ENCODE results near the gene CMTM1.
A peak's percentile ranks its signal among the peaks of the same experiment; 100 is the strongest.
"Not testable (repeated sequence)": the region's sequence is repeated elsewhere in the genome, so short reads cannot be mapped to it uniquely, and the experiment has no call there.

The CMTM1 gene

GRCh38 chr16:66619534-66620428, 53.5 kb downstream of the CMTM1 start:
- Histone ChIP-seq H3K4me3 (ENCODE audit: low read depth, low read length) (no peak overlapping the region), H3K27me3 (replicated peaks) (no peaks in the 10 kb centered on the region), H3K36me3 (replicated peaks) (no peaks in the 10 kb centered on the region), H3K27ac (peak overlapping the region; percentile 90)
- in situ Hi-C loops (cut with HindIII; ENCODE audit: low pct_ligation_motif_present, low sequenced_read_pairs), result no loop called here
- TF ChIP-seq, protein P1, sequence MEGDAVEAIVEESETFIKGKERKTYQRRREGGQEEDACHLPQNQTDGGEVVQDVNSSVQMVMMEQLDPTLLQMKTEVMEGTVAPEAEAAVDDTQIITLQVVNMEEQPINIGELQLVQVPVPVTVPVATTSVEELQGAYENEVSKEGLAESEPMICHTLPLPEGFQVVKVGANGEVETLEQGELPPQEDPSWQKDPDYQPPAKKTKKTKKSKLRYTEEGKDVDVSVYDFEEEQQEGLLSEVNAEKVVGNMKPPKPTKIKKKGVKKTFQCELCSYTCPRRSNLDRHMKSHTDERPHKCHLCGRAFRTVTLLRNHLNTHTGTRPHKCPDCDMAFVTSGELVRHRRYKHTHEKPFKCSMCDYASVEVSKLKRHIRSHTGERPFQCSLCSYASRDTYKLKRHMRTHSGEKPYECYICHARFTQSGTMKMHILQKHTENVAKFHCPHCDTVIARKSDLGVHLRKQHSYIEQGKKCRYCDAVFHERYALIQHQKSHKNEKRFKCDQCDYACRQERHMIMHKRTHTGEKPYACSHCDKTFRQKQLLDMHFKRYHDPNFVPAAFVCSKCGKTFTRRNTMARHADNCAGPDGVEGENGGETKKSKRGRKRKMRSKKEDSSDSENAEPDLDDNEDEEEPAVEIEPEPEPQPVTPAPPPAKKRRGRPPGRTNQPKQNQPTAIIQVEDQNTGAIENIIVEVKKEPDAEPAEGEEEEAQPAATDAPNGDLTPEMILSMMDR (IDR thresholded peaks at IDR 0.05; ENCODE audit: low read depth, low read length, missing control alignments), result no peak
- peak; percentile 60 for DNase-seq

GRCh38 chr16:66620429-66620795, 54.2 kb downstream of the CMTM1 start:
- in situ Hi-C loops (cut with HindIII; ENCODE audit: low pct_ligation_motif_present, low sequenced_read_pairs), result no loop called here
- TF ChIP-seq, protein P1 (IDR thresholded peaks at IDR 0.05; ENCODE audit: low read depth, low read length, missing control alignments), result no peak
- H3K36me3 ChIP-seq (replicated peaks), result no peaks in the 10 kb centered on the region
- H3K4me3 ChIP-seq (ENCODE audit: low read depth, low read length), result no peak overlapping the region
- H3K27ac ChIP-seq, result no peak overlapping the region
- no peak for DNase-seq
- no peaks in the 10 kb centered on the region for H3K27me3 ChIP-seq (replicated peaks)

- Histone ChIP-seq H3K4me3 (ENCODE audit: low read depth, low read length) (no peak overlapping the region), H3K27ac (no peak overlapping the region), H3K36me3 (replicated peaks) (no peaks in the 10 kb centered on the region), H3K27me3 (replicated peaks) (no peaks in the 10 kb centered on the region)
- no peak for DNase-seq
- in situ Hi-C loops (cut with HindIII; ENCODE audit: low pct_ligation_motif_present, low sequenced_read_pairs), result no loop called here
- TF ChIP-seq, protein P1 (IDR thresholded peaks at IDR 0.05; ENCODE audit: low read depth, low read length, missing control alignments), result no peak
Observed at GRCh38 chr16:66621973-66622372, 55.7 kb downstream of the CMTM1 start.

- H3K4me3 ChIP-seq (ENCODE audit: low read depth, low read length), result no peak overlapping the region
- in situ Hi-C loops (cut with HindIII; ENCODE audit: low pct_ligation_motif_present, low sequenced_read_pairs), result no loop called here
Observed at GRCh38 chr16:66622863-66623262, 56.6 kb downstream of the CMTM1 start.

DNA sequence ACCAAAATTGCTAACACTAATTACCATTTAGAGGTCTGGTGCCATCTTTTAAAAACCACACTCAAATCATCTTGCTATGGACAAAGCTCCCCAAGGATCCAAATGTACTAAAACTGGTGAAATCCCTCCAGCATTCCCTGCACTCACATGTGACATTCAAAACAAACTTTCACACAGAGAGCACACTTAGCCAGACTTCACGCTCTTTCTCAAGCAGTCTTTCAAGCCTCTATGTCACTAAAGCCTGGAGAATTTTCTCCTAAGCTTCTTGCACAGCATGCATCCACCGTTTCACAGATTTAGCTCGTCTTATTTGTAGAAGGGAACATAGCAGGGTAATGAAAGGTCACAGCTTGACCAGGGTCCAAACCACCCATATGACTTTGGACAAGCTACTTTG, 57.5 kb downstream of the CMTM1 start:
- TF ChIP-seq, protein P1 (IDR thresholded peaks at IDR 0.05; ENCODE audit: low read depth, low read length, missing control alignments), result no peak
- no peak for DNase-seq

More at GRCh38 chr16:66622863-66623262, 56.6 kb downstream of the CMTM1 start:
- H3K27me3 ChIP-seq (replicated peaks), result no peaks in the 10 kb centered on the region
- no peaks in the 10 kb centered on the region for H3K36me3 ChIP-seq (replicated peaks)
- DNase-seq, result no peak
- TF ChIP-seq, protein P1 (IDR thresholded peaks at IDR 0.05; ENCODE audit: low read depth, low read length, missing control alignments), result no peak
- H3K27ac ChIP-seq, result no peak overlapping the region

DNA sequence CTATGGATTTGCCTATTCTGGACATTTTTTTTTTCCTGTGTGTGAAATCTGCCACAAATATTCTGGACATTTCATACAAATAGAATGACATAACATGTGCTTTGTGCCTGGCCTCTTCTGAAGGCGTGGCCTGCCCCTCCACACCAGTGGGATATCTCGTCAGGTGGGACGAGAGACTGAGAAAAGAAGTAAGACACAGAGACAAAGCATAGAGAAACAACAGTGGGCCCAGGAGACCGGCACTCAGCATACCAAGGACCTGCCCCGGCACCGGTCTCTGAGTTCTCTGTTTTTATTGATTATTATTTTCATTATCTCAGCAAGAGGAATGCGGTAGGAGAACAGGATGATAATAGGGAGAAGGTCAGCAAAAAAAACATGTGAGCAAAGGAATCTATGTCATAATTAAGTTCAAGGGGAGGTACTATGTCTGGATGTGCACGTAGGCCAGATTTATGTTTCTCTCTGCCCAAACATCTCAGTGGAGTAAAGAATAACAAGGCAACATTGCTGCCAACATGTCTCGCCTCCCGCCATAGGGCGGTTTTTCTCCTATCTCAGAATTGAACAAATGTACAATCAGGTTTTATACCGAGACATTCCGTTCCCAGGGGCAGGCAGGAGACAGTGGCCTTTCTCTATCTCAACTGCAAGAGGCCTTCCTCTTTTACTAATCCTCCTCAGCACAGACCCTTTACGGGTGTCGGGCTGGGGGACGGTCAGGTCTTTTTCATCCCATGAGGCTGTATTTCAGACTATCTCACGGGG, 61.6 kb downstream of the CMTM1 start:
- DNase-seq; H3K36me3 ChIP-seq (replicated peaks); H3K27ac ChIP-seq; H3K27me3 ChIP-seq (replicated peaks); H3K4me3 ChIP-seq (ENCODE audit: low read depth, low read length); in situ Hi-C loops (cut with HindIII; ENCODE audit: low pct_ligation_motif_present, low sequenced_read_pairs): not testable (repeated sequence)

More for the DNA sequence above, 57.5 kb downstream of the CMTM1 start:
- Histone ChIP-seq H3K36me3 (replicated peaks) (no peaks in the 10 kb centered on the region), H3K27ac (no peak overlapping the region), H3K27me3 (replicated peaks) (no peaks in the 10 kb centered on the region), H3K4me3 (ENCODE audit: low read depth, low read length) (no peak overlapping the region)
- in situ Hi-C loops (cut with HindIII; ENCODE audit: low pct_ligation_motif_present, low sequenced_read_pairs), result no loop called here

All from brain microvascular endothelial cell (primary cell).